OCI-LY3 (cell line): Measurements from ENCODE around the gene PREX1.

Source experiments
- H2AFZ ChIP-seq: fragments of 200-600, 300-600 bp; shearing (Covaris generic); 2 replicates; pipeline ENCODE4 v1.6.0; 2014; ENCODE audit warnings: antibody characterized with exemption, low read depth, low read length
- H3K27ac ChIP-seq: fragments of 200-600, 300-600 bp; sonication (generic); 2 replicates; pipeline ENCODE4 v1.5.1; 2014; ENCODE audit warnings: mild to moderate bottlenecking, low read length, moderate library complexity, mixed read lengths
- H3K27me3 ChIP-seq: fragments of 200-600, 300-600 bp; sonication (generic); 2 replicates; pipeline ENCODE4 v1.6.1; 2014; ENCODE audit warnings: low read depth, low read length, mixed read lengths
- H3K36me3 ChIP-seq: fragments of 200-600, 300-600 bp; sonication (generic); replicated peaks from 2 replicates; pipeline ENCODE3; 2014; ENCODE audit warnings: low read depth, low read length, mixed read lengths
- H3K4me1 ChIP-seq: fragments of 300-600, 200-600 bp; sonication (generic); 2 replicates; pipeline ENCODE4 v1.6.1; 2014; ENCODE audit warnings: low read length, mixed read lengths
- H3K4me2 ChIP-seq: fragments of 200-600, 300-600 bp; sonication (generic); 2 replicates; pipeline ENCODE4 v1.6.1; 2014; ENCODE audit warnings: low read length, mixed read lengths
- H3K4me3 ChIP-seq: fragments of 300-600, 200-600 bp; sonication (generic); 2 replicates; pipeline ENCODE4 v1.5.1; 2014; ENCODE audit warnings: antibody characterized with exemption, mild to moderate bottlenecking, low read length, moderate library complexity
- H3K79me2 ChIP-seq: fragments of 300-600, 200-600 bp; shearing (Covaris generic); 2 replicates; pipeline ENCODE4 v1.6.1; 2014; ENCODE audit warnings: mild to moderate bottlenecking, low read length, mixed read lengths
- H3K9ac ChIP-seq: fragments of 300-600, 200-600 bp; shearing (Covaris generic); 2 replicates; pipeline ENCODE4 v1.6.0; 2014; ENCODE audit warnings: mild to moderate bottlenecking, low read length, moderate library complexity
- H3K9me3 ChIP-seq: fragments of 200-600, 300-600 bp; shearing (Covaris generic); 2 replicates; pipeline ENCODE4 v1.6.1; 2014; ENCODE audit warnings: low read length, mixed read lengths; ENCODE audit not compliant: insufficient read depth
- H4K20me1 ChIP-seq: fragments of 200-600, 300-600 bp; sonication (generic); 2 replicates; pipeline ENCODE4 v1.6.1; 2016; ENCODE audit warnings: low read length, mixed read lengths; ENCODE audit not compliant: insufficient read depth
- CTCF ChIP-seq: fragments of 200-600, 300-600 bp; sonication (generic); IDR thresholded peaks from 2 replicates; pipeline ENCODE4 v1.5.1; 2014; ENCODE audit warnings: antibody characterized with exemption, low read length, low read depth
- EZH2phosphoT487 ChIP-seq: fragments of 200-600 bp; shearing (Covaris generic); IDR thresholded peaks from 2 replicates; pipeline ENCODE4 v1.6.1; 2018; ENCODE audit warnings: antibody characterized with exemption, mixed run types, low read depth

The PREX1 gene

GRCh38 chr20:48738399-48739304, 89.1 kb downstream of the PREX1 start:
- Histone ChIP-seq H3K4me3 (peak overlapping the region; percentile 31; the same call in 1 of the 2 replicates), H4K20me1 (no peaks in the 10 kb centered on the region)

GRCh38 chr20:48738094-48738398, 89.8 kb downstream of the PREX1 start:
- no peaks in the 10 kb centered on the region for H3K27me3 ChIP-seq
- H3K9ac ChIP-seq, result no peak overlapping the region; the same call in 1 of the 2 replicates
- peaks cover 34% of the 10 kb centered on the region for H3K4me1 ChIP-seq
- H3K4me2 ChIP-seq, result peak overlapping the region; percentile 69
- H3K36me3 ChIP-seq, result no peaks in the 10 kb centered on the region
- no peak for TF ChIP-seq EZH2phosphoT487
- no peak for TF ChIP-seq CTCF
- no peak overlapping the region; the same call in 1 of the 2 replicates for H2AFZ ChIP-seq
- H3K4me3 ChIP-seq, result no peak overlapping the region
- H3K9me3 ChIP-seq, result no peaks in the 10 kb centered on the region
- no peaks in the 10 kb centered on the region for H3K79me2 ChIP-seq
- no peak overlapping the region for H3K27ac ChIP-seq
- no peaks in the 10 kb centered on the region for H4K20me1 ChIP-seq

More at GRCh38 chr20:48738399-48739304, 89.1 kb downstream of the PREX1 start:
- peak overlapping the region; percentile 18; the same call in 1 of the 2 replicates for H2AFZ ChIP-seq
- peak overlapping the region; percentile 69 for H3K4me2 ChIP-seq
- H3K79me2 ChIP-seq, result no peaks in the 10 kb centered on the region
- peak overlapping the region; percentile 15; the same call in 1 of the 2 replicates for H3K9ac ChIP-seq
- no peaks in the 10 kb centered on the region for H3K36me3 ChIP-seq
- peaks cover 34% of the 10 kb centered on the region for H3K4me1 ChIP-seq
- TF ChIP-seq EZH2phosphoT487, result no peak
- TF ChIP-seq CTCF, result no peak
- no peaks in the 10 kb centered on the region for H3K9me3 ChIP-seq
- peak overlapping the region; percentile 11; the same call in 1 of the 2 replicates for H3K27ac ChIP-seq
- no peaks in the 10 kb centered on the region for H3K27me3 ChIP-seq

GRCh38 chr20:48737434-48738093, 90.2 kb downstream of the PREX1 start:
- no peak for TF ChIP-seq EZH2phosphoT487
- TF ChIP-seq CTCF, result no peak
- H3K27ac ChIP-seq, result no peak overlapping the region
- no peak overlapping the region for H3K4me2 ChIP-seq
- no peaks in the 10 kb centered on the region for H3K79me2 ChIP-seq
- no peaks in the 10 kb centered on the region for H3K9me3 ChIP-seq
- H3K36me3 ChIP-seq, result no peaks in the 10 kb centered on the region
- H3K9ac ChIP-seq, result no peak overlapping the region
- no peaks in the 10 kb centered on the region for H3K27me3 ChIP-seq
- H3K4me1 ChIP-seq, result peaks cover 34% of the 10 kb centered on the region
- H2AFZ ChIP-seq, result no peak overlapping the region
- H4K20me1 ChIP-seq, result no peaks in the 10 kb centered on the region
- no peak overlapping the region for H3K4me3 ChIP-seq

- H3K36me3 ChIP-seq, result no peaks in the 10 kb centered on the region
- H3K27ac ChIP-seq, result no peak overlapping the region
- H3K9ac ChIP-seq, result no peak overlapping the region
- H3K4me1 ChIP-seq, result peaks cover 34% of the 10 kb centered on the region
- H3K4me3 ChIP-seq, result no peak overlapping the region
- no peak overlapping the region for H2AFZ ChIP-seq
- H4K20me1 ChIP-seq, result no peaks in the 10 kb centered on the region
- no peak for TF ChIP-seq CTCF
- no peak for TF ChIP-seq EZH2phosphoT487
- no peaks in the 10 kb centered on the region for H3K79me2 ChIP-seq
- no peaks in the 10 kb centered on the region for H3K27me3 ChIP-seq
- H3K4me2 ChIP-seq, result no peak overlapping the region
- H3K9me3 ChIP-seq, result no peaks in the 10 kb centered on the region
These were observed 91.2 kb downstream of the PREX1 start for GRCh38 chr20:48736636-48737035.
